SIG-M5 (cell line): ENCODE data around the gene DHCR7.

ENCODE experiments used
- DNase-seq: peaks from one replicate; lab custom pipeline; 2025; lab: John Stamatoyannopoulos, UW

The DHCR7 gene

GRCh38 chr11:71448257-71449171, at the start of gene DHCR7:
Gene DHCR7, minus strand, starts transcription at chr11:71448393. Its CDS starts 3,441 bp downstream, at chr11:71444952.
- DNase-seq: peak; percentile 40

- DNase-seq: no peak
Observed at GRCh38 chr11:71496421-71496820, 48.2 kb upstream of the DHCR7 start.

- DNase-seq: no peak
Observed at GRCh38 chr11:71495286-71496230, 47.4 kb upstream of the DHCR7 start.

- DNase-seq: no peak
Observed at GRCh38 chr11:71491940-71492339, 43.7 kb upstream of the DHCR7 start.

GRCh38 chr11:71491531-71491930, 43.3 kb upstream of the DHCR7 start:
- DNase-seq: no peak

- no peak for DNase-seq
Observed at GRCh38 chr11:71490731-71491390, 42.7 kb upstream of the DHCR7 start.

GRCh38 chr11:71490044-71490730, 42.0 kb upstream of the DHCR7 start:
- no peak for DNase-seq

- no peak for DNase-seq
Observed at GRCh38 chr11:71489311-71490043, 41.3 kb upstream of the DHCR7 start.

- DNase-seq: no peak
Observed at GRCh38 chr11:71488681-71489270, 40.6 kb upstream of the DHCR7 start.

- no peak for DNase-seq
Observed at GRCh38 chr11:71486320-71486719, 38.1 kb upstream of the DHCR7 start.

GRCh38 chr11:71485466-71485865, 37.3 kb upstream of the DHCR7 start:
- no peak for DNase-seq

- no peak for DNase-seq
Observed at GRCh38 chr11:71485063-71485399, 36.8 kb upstream of the DHCR7 start.

- DNase-seq: no peak
Observed at GRCh38 chr11:71484248-71485062, 36.3 kb upstream of the DHCR7 start.

- DNase-seq: no peak
Observed at GRCh38 chr11:71483692-71484091, 35.5 kb upstream of the DHCR7 start.

GRCh38 chr11:71482746-71483364, 34.7 kb upstream of the DHCR7 start:
- no peak for DNase-seq

- DNase-seq: no peak
Observed at GRCh38 chr11:71482216-71482615, 34.0 kb upstream of the DHCR7 start.

GRCh38 chr11:71481101-71481960, 33.1 kb upstream of the DHCR7 start:
- no peak for DNase-seq

GRCh38 chr11:71478528-71478840, 30.3 kb upstream of the DHCR7 start:
- DNase-seq: no peak
